Measurements from ENCODE around the gene ATP8B4. TPM values are rescaled to one million over a fixed set of nuclear protein-coding genes. Genes with fewer than 3 reads are reported as not detected.

ATP8B4 gene
- total and polyA plus RNA-seq, 2 donors (not counting 3 experiments of a cell fraction or from before 2014, with no cell fraction given), result not detected

- H3K79me2 ChIP-seq (ENCODE audit: control insufficient read depth, insufficient read depth, low read length), result no peaks in the 10 kb centered on the region
- no peak overlapping the region for H2AFZ ChIP-seq (ENCODE audit: low read depth, low read length)
- intact Hi-C loops (cut with micrococcal nuclease) (no loop called here), dilution Hi-C loops (cut with MboI; ENCODE audit: extremely low pct_ligation_motif_present, low sequenced_read_pairs) (no loop called here)
- peaks cover 0 to 1% of the 10 kb centered on the region in 2 experiments for H3K27me3 ChIP-seq (ENCODE audit: control insufficient read depth in 2 of 2, insufficient read depth in 2 of 2, low read length in 2 of 2)
- no peak overlapping the region for H3K27ac ChIP-seq (ENCODE audit: insufficient read depth, low read depth, low read length)
- POLR2A ChIA-PET, result no interaction called here
- H3K9ac ChIP-seq (replicated peaks; ENCODE audit: extremely low read depth, insufficient read depth, low read length), result no peak overlapping the region
- CTCF ChIA-PET, result interaction anchor here (2.1 kb wide), 1 partner anchor 14 kb away, joined by 4 read pairs; no protein-coding TSS in a partner anchor
- no peaks in the 10 kb centered on the region for H3K9me3 ChIP-seq (replicated peaks; ENCODE audit: control insufficient read depth, insufficient read depth, low read length)
- no peaks in the 10 kb centered on the region for H3K9me1 ChIP-seq (replicated peaks; ENCODE audit: control insufficient read depth, extremely low read depth, insufficient read depth, low read length)
- H3K4me2 ChIP-seq (ENCODE audit: insufficient read depth, low read length), result no peak overlapping the region
- no peak for TF ChIP-seq POLR2A (IDR thresholded peaks at IDR 0.05; ENCODE audit: low read depth, low read length)
- TF ChIP-seq GATA2 (IDR thresholded peaks at IDR 0.05; ENCODE audit: insufficient read depth, insufficient read length, low read depth, low read length), result no peak
- no peak for TF ChIP-seq FOS (IDR thresholded peaks at IDR 0.05; ENCODE audit: borderline replicate concordance, insufficient read depth, low read length)
- TF ChIP-seq JUN (IDR thresholded peaks at IDR 0.05; ENCODE audit: borderline replicate concordance, insufficient read depth, insufficient read length, low read depth), result no peak
- TF ChIP-seq POLR2AphosphoS5 (IDR thresholded peaks at IDR 0.05; ENCODE audit: insufficient read depth, low read depth, low read length), result no peak
- no peak for TF ChIP-seq MYC (IDR thresholded peaks at IDR 0.05; ENCODE audit: low read depth, low read length)
- TF ChIP-seq, protein P1, sequence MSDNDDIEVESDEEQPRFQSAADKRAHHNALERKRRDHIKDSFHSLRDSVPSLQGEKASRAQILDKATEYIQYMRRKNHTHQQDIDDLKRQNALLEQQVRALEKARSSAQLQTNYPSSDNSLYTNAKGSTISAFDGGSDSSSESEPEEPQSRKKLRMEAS (IDR thresholded peaks at IDR 0.05; ENCODE audit: insufficient read depth, insufficient read length), result no peak
- TF ChIP-seq CTCF (IDR thresholded peaks at IDR 0.05; ENCODE audit: extremely low read depth in 1 of 2, insufficient read depth in 1 of 2, low read depth in 1 of 2, low read length in 2 of 2), result no peak
- no peak for TF ChIP-seq EZH2 (IDR thresholded peaks at IDR 0.05; ENCODE audit: borderline replicate concordance, low read depth, low read length, severe bottlenecking)
- no peak overlapping the region for H3K4me3 ChIP-seq (replicated peaks in 1 of 3; ENCODE audit: insufficient read depth in 1 of 3, low read depth in 1 of 3, low read length in 3 of 3)
- H3K4me1 ChIP-seq (ENCODE audit: control insufficient read depth, extremely low read depth, insufficient read depth, low read length), result peaks cover 4% of the 10 kb centered on the region
- no peaks in the 10 kb centered on the region for H4K20me1 ChIP-seq (replicated peaks; ENCODE audit: control insufficient read depth, extremely low read depth, insufficient read depth, low read length)
- FAIRE-seq (no peak), DNase-seq (ENCODE audit: low read depth, low spot score) (no peak)
- BruUV-seq (replicated peaks), result no TSS peak
- no peaks in the 10 kb centered on the region for H3K36me3 ChIP-seq (ENCODE audit: control insufficient read depth in 2 of 2, extremely low read depth in 1 of 2, insufficient read depth in 2 of 2, low read length in 2 of 2)
These were observed 12.6 kb upstream of the ATP8B4 start for GRCh38 chr15:50131617-50132016.

Measured in endothelial cell of umbilical vein (primary cell).